GM19240 (cell line): ENCODE data around the gene REEP2.

Experiments
- DNase-seq: peaks from one replicate; pipeline ENCODE4 v3.0.0; 2011; ENCODE audit warnings: low spot score; ENCODE audit not compliant: insufficient read length

The REEP2 gene

DNA sequence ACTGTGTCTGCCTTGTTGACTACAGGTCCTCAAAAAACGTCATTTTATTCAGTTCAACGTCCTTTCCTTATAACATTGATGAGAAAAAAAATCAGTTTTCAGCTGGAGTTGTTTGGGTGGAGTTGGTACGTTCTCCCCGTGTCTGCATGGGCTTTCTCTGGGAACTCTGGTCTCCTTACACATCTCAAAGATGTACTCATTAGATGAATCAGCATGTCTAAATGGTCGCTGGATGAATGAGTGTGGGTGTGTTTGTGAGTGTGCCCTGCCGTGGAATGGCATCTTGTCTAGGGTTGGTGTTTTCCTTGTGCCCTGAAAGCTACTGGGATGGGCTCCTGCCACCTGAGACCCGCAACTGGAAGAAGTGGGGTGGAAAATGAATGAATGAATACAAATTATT lies 56.5 kb downstream of the REEP2 start:
- no peak for DNase-seq
